Stimulated activated CD8-positive, alpha-beta memory T cell treated with anti-CD3 and anti-CD28 coated beads, Interleukin-15, amount 100 ng/mL, for 1 hour (primary cell): ENCODE data around the gene MAP1LC3B.
"Not testable (repeated sequence)": the region's sequence is repeated elsewhere in the genome, so short reads cannot be mapped to it uniquely, and the experiment has no call there.

Experiments
- DNase-seq: peaks from one replicate; pipeline ENCODE4 v3.0.0-alpha.2; 2020; ENCODE audit warnings: low read depth

Gene MAP1LC3B

GRCh38 chr16:87380881-87381280 is 11.3 kb upstream of the MAP1LC3B start:
- DNase-seq = no peak

GRCh38 chr16:87382023-87382785 is 9.9 kb upstream of the MAP1LC3B start:
- no peak for DNase-seq

- DNase-seq = peak; percentile 79
These were observed 8.5 kb upstream of the MAP1LC3B start, which contains the start of gene FBXO31 for GRCh38 chr16:87383505-87384161. FBXO31 (minus strand) TSS chr16:87383776; CDS start chr16:87383744, 32 bp downstream.

- no peak for DNase-seq
These were observed 7.8 kb upstream of the MAP1LC3B start for GRCh38 chr16:87384162-87384874.

GRCh38 chr16:87384875-87385167 is 7.3 kb upstream of the MAP1LC3B start:
- not testable (repeated sequence) for DNase-seq

GRCh38 chr16:87387942-87388817 is 4.0 kb upstream of the MAP1LC3B start:
- peak; percentile 69 for DNase-seq

- DNase-seq = no peak
These were observed 3.4 kb upstream of the MAP1LC3B start for GRCh38 chr16:87388818-87389134.

GRCh38 chr16:87389245-87389644 is 2.9 kb upstream of the MAP1LC3B start:
- DNase-seq = no peak

- DNase-seq = not testable (repeated sequence)
These were observed 2.2 kb upstream of the MAP1LC3B start for GRCh38 chr16:87389914-87390313.

GRCh38 chr16:87390641-87391323 is 1.4 kb upstream of the MAP1LC3B start:
- no peak for DNase-seq

- DNase-seq = no peak
These were observed 699 bp upstream of the MAP1LC3B start for GRCh38 chr16:87391324-87391949.

GRCh38 chr16:87392821-87393679 is 914 bp downstream of the MAP1LC3B start:
- no peak for DNase-seq

- DNase-seq = no peak
These were observed 1.5 kb downstream of the MAP1LC3B start for GRCh38 chr16:87393680-87394055.

GRCh38 chr16:87395181-87395842 is 3.2 kb downstream of the MAP1LC3B start:
- DNase-seq = no peak

GRCh38 chr16:87404764-87405625 is 12.9 kb downstream of the MAP1LC3B start:
- DNase-seq = no peak

- DNase-seq = no peak
These were observed 14.5 kb downstream of the MAP1LC3B start for GRCh38 chr16:87406495-87407088.

- DNase-seq = no peak
These were observed 15.5 kb downstream of the MAP1LC3B start for GRCh38 chr16:87407511-87408112.

- DNase-seq = no peak
These were observed 17.0 kb downstream of the MAP1LC3B start for GRCh38 chr16:87409153-87409552.
